Fibroblast of mammary gland (primary cell): Measurements from ENCODE around the gene UNC80.

Experiments
- DNase-seq: peaks from one replicate; pipeline ENCODE4 v3.0.0-alpha.2; 2010; ENCODE audit warnings: low read depth
- H3K4me3 ChIP-seq: 2 replicates; pipeline ENCODE4 v1.5.1; 2011; ENCODE audit warnings: low read depth, mild to moderate bottlenecking, low read length, moderate library complexity; ENCODE audit not compliant: control insufficient read depth
- CTCF ChIP-seq: conservative IDR thresholded peaks from 2 replicates; pipeline ENCODE4 v1.5.1; 2011; ENCODE audit warnings: low read depth, low read length, inconsistent platforms; ENCODE audit not compliant: control insufficient read depth, insufficient read depth

The UNC80 gene

GRCh38 chr2:209761566-209761965 is 10.1 kb upstream of the UNC80 start:
- H3K4me3 ChIP-seq = no peak overlapping the region
- TF ChIP-seq CTCF = no peak
- DNase-seq = no peak

DNA sequence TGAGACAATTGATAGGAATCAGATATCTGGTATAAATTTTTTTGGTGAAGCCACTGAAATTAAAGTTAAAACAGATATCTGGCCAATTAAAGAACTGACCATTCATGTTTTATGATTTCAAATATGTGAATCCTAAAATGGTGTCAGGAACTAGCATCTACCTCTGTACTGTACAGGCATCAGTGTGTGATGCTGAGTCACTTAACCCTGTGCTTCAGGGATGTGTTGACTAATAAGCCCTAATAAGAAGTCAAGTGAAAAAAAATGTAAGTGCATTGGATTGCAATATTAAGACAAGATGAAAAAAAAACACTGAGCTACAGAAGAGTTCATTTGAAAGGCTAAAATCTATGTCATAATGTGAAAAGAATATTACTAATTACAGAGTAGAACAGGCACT is 9.1 kb upstream of the UNC80 start:
- no peak overlapping the region for H3K4me3 ChIP-seq
- DNase-seq = no peak
- TF ChIP-seq CTCF = no peak

- DNase-seq = no peak
- no peak overlapping the region for H3K4me3 ChIP-seq
- no peak for TF ChIP-seq CTCF
Measured at GRCh38 chr2:209763106-209763505, 8.5 kb upstream of the UNC80 start.

GRCh38 chr2:209766613-209767012 is 5.0 kb upstream of the UNC80 start:
- DNase-seq = no peak
- H3K4me3 ChIP-seq = no peak overlapping the region
- TF ChIP-seq CTCF = no peak

DNA sequence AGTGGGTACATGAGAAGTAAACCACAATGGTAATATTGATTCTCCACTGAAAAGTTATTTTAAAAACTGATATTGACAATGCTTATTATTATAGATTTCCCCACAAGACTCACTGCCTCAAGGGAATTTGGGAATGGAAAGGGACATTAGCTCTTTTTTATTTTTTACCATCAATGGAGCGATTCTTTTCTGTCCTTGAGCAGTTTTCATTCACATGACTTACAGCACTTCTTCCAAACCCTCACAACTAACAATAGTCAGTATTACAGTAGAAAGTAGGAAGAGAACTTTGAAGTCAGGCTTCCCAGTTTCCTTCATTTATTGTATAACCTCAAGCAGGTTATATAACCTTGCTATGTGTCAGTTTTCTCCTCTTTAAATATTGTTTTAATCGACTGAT is 4.3 kb upstream of the UNC80 start:
- TF ChIP-seq CTCF = no peak
- DNase-seq = no peak

GRCh38 chr2:209768557-209768956 is 3.1 kb upstream of the UNC80 start:
- no peak overlapping the region for H3K4me3 ChIP-seq
- TF ChIP-seq CTCF = no peak
- DNase-seq = no peak

More for the DNA sequence above, 4.3 kb upstream of the UNC80 start:
- H3K4me3 ChIP-seq = no peak overlapping the region

DNA sequence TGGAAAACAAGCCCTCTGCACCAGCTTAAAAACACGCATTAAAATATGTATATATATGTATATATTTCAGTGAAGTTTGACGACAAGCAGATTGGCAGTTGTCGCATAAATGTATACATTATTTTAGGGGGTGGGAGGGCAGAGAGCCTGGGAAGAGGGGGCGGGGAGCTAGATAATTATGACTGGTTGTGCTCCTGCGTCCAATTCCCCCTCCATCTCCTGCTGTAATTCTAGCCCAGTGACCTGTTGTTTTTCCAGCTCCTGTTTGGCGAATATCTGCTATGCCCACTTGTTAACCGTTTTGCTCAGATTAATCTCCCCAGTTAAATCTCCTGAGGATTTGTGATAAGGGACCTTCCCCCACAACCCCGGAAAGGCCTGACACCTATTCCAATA is 656 bp downstream of the UNC80 start:
- no peak overlapping the region for H3K4me3 ChIP-seq
- TF ChIP-seq CTCF = no peak
- DNase-seq = no peak
